ENCODE results near the gene MAPK8IP1. TPM values are rescaled to one million over a fixed set of nuclear protein-coding genes. Genes with fewer than 3 reads are reported as not detected.

MAPK8IP1 gene
- total and polyA plus RNA-seq, 4 donors: 0.78 to 2.7 (median 1.4) TPM

DNA sequence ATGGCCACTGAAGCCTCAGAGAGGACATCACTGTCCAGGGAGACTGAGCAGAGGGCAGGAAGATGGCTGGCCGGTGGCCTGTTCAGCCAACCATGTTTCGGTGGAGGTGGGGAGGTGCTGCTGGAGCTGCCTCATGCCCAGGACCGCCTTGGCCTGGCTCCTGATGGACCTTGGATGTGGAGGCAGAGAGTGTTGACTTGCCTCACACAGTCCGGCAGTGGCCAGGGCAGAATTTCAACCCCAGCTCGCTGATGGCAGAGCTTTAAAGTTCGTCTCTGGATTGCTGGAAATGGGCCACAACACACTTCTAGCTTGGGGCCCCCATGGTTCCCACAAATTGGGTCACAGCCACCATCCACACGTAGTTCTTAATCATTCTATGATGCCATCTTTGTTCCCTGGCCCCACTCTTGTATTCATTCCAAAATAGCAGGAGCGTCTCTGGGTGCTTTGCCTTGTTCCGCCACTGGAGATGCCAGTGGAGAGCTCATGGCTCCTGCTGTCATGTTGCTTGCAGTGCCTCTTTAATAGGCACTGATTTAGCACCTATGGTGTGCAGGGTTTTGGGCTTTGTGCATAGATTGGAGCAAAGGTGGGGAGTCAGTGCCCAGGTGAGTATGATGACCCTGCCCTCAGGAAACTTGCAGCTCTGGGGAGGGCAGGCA is 5.6 kb downstream of the MAPK8IP1 start:
- no peaks in the 10 kb centered on the region for H3K9me3 ChIP-seq (ENCODE audit: control insufficient read depth in 4 of 4, low read length in 3 of 4)
- WGBS: 45% methylated on average over 9 of the region's 9 CpGs
- no peak overlapping the region for H3K4me3 ChIP-seq (ENCODE audit: low read depth in 1 of 3, low read length in 3 of 3)
- H3K27ac ChIP-seq (ENCODE audit: low read depth in 1 of 2, low read length in 2 of 2): no peak overlapping the region
- no peak for DNase-seq (ENCODE audit: low spot score)
- no peak overlapping the region for H3K9ac ChIP-seq (ENCODE audit: low read depth in 1 of 2, low read length in 2 of 2)
- TF ChIP-seq REST (IDR thresholded peaks at IDR 0.05): peak; percentile 75
- TF ChIP-seq EGR1 (IDR thresholded peaks at IDR 0.05; ENCODE audit: low read depth in 2 of 2): no peak
- TF ChIP-seq HNF4A (conservative IDR thresholded peaks at IDR 0.05): peak; percentile 98 to 99
- no peak for TF ChIP-seq NR2F2 (IDR thresholded peaks at IDR 0.05)
- TF ChIP-seq CTCF (IDR thresholded peaks at IDR 0.05; ENCODE audit: low read depth, low read length, missing input control): no peak
- TF ChIP-seq, protein P1, sequence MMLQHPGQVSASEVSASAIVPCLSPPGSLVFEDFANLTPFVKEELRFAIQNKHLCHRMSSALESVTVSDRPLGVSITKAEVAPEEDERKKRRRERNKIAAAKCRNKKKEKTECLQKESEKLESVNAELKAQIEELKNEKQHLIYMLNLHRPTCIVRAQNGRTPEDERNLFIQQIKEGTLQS (IDR thresholded peaks at IDR 0.05): no peak
- TF ChIP-seq SP1 (IDR thresholded peaks at IDR 0.05): peak; percentile 77
- peak; percentile 36 for TF ChIP-seq YY1 (IDR thresholded peaks at IDR 0.05)
- TF ChIP-seq RXRA (IDR thresholded peaks at IDR 0.05): peak; percentile 65 to 67
- TF ChIP-seq FOXA1 (IDR thresholded peaks at IDR 0.05): no peak
- TF ChIP-seq, protein P2, sequence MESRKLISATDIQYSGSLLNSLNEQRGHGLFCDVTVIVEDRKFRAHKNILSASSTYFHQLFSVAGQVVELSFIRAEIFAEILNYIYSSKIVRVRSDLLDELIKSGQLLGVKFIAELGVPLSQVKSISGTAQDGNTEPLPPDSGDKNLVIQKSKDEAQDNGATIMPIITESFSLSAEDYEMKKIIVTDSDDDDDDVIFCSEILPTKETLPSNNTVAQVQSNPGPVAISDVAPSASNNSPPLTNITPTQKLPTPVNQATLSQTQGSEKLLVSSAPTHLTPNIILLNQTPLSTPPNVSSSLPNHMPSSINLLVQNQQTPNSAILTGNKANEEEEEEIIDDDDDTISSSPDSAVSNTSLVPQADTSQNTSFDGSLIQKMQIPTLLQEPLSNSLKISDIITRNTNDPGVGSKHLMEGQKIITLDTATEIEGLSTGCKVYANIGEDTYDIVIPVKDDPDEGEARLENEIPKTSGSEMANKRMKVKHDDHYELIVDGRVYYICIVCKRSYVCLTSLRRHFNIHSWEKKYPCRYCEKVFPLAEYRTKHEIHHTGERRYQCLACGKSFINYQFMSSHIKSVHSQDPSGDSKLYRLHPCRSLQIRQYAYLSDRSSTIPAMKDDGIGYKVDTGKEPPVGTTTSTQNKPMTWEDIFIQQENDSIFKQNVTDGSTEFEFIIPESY (IDR thresholded peaks at IDR 0.05): no peak
- TF ChIP-seq HNF4G (IDR thresholded peaks at IDR 0.05): peak; percentile 88
- TF ChIP-seq, protein P3, sequence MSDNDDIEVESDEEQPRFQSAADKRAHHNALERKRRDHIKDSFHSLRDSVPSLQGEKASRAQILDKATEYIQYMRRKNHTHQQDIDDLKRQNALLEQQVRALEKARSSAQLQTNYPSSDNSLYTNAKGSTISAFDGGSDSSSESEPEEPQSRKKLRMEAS (IDR thresholded peaks at IDR 0.05): no peak
- TF ChIP-seq TAF1 (conservative IDR thresholded peaks at IDR 0.05): no peak
- peak; percentile 26 to 43 for TF ChIP-seq RAD21 (IDR thresholded peaks at IDR 0.05)
- TF ChIP-seq FOXA2 (IDR thresholded peaks at IDR 0.05): no peak
- peaks cover 3 to 26% (median 16%) of the 10 kb centered on the region in 4 donors for H3K4me1 ChIP-seq (ENCODE audit: control insufficient read depth in 4 of 4, insufficient read depth in 4 of 4, low read length in 3 of 4)
- H3K36me3 ChIP-seq (ENCODE audit: control insufficient read depth in 4 of 4, insufficient read depth in 3 of 4, low read depth in 1 of 4, low read length in 3 of 4): no peaks in the 10 kb centered on the region
- H3K27me3 ChIP-seq (ENCODE audit: control insufficient read depth in 4 of 4, insufficient read depth in 4 of 4, low read length in 3 of 4): no peaks in the 10 kb centered on the region
